DOHH2 (cell line): ENCODE data around the gene COX17.

Source experiments
- EZH2phosphoT487 ChIP-seq: fragments of 200-600 bp; sonication (generic); IDR thresholded peaks from 2 replicates; pipeline ENCODE4 v1.6.1; 2017; ENCODE audit warnings: borderline replicate concordance, mild to moderate bottlenecking, antibody characterized with exemption, low read length, moderate library complexity, mixed read lengths
- TF ChIP-seq, protein P1 (sequence below): fragments of 200-600 bp; sonication (generic); IDR thresholded peaks from one replicate; pipeline ENCODE4 v1.5.1; 2014; ENCODE audit warnings: antibody characterized with exemption, mild to moderate bottlenecking, low read depth, low read length; ENCODE audit not compliant: poor library complexity, severe bottlenecking

DNA sequence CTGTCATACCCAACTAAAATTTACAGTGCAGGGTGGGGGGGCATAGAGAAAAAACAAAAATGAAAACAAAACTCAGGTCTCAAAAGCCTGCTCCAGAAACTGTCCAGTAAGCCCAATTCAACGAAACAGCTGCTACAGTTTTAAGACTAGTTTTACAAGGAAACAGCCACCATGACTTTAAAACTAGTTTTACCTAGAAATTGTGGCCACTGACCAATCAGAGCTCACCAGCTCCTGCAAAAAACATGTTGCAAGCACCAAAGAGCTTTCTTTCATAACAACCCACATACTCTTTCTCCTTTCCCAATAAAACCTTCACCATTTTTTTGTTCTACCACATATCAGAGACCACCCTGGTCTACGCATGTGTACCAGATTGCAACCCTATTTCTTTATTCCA lies 18.3 kb upstream of the COX17 start:
- no peak for TF ChIP-seq EZH2phosphoT487
- TF ChIP-seq, protein P1, sequence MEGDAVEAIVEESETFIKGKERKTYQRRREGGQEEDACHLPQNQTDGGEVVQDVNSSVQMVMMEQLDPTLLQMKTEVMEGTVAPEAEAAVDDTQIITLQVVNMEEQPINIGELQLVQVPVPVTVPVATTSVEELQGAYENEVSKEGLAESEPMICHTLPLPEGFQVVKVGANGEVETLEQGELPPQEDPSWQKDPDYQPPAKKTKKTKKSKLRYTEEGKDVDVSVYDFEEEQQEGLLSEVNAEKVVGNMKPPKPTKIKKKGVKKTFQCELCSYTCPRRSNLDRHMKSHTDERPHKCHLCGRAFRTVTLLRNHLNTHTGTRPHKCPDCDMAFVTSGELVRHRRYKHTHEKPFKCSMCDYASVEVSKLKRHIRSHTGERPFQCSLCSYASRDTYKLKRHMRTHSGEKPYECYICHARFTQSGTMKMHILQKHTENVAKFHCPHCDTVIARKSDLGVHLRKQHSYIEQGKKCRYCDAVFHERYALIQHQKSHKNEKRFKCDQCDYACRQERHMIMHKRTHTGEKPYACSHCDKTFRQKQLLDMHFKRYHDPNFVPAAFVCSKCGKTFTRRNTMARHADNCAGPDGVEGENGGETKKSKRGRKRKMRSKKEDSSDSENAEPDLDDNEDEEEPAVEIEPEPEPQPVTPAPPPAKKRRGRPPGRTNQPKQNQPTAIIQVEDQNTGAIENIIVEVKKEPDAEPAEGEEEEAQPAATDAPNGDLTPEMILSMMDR: no peak
